Natural killer cell (primary cell): ENCODE measurements around the gene ARID1B. TPM values are rescaled to one million over a fixed set of nuclear protein-coding genes. Genes with fewer than 3 reads are reported as not detected.
"Not testable (repeated sequence)": the region's sequence is repeated elsewhere in the genome, so short reads cannot be mapped to it uniquely, and the experiment has no call there.

Source experiments
- ATAC-seq, 3 donors: fragments of 150-1000 bp in 2 of 3; fragments of 200-7000 bp in 1 of 3; cut with Tn5 transposase; 1 replicate in 1 of 3; 2 replicates in 2 of 3; pipeline ENCODE4 v1.10.0; 2021; ENCODE audit warnings: mild to moderate bottlenecking in 2 of 3, moderate library complexity in 2 of 3
- DNase-seq, 2 donors: peaks; one replicate each; pipeline versions ENCODE4 v3.0.0 to v3.0.0-alpha.2; 2013 to 2021; ENCODE audit warnings: mixed read lengths in 1 of 2
- H3K27ac ChIP-seq: one replicate; pipeline ENCODE4 v1.5.1; 2013; ENCODE audit warnings: mild to moderate bottlenecking, low read length
- H3K27me3 ChIP-seq: one replicate; pipeline ENCODE4 v1.6.1; 2013; ENCODE audit warnings: low read length; ENCODE audit not compliant: control insufficient read depth, insufficient read depth
- H3K36me3 ChIP-seq: one replicate; pipeline ENCODE4 v1.6.1; 2013; ENCODE audit warnings: low read length; ENCODE audit not compliant: control insufficient read depth, insufficient read depth
- H3K4me1 ChIP-seq: one replicate; pipeline ENCODE4 v1.6.1; 2013; ENCODE audit warnings: low read length; ENCODE audit not compliant: control insufficient read depth, insufficient read depth
- H3K4me3 ChIP-seq: one replicate; pipeline ENCODE4 v1.5.1; 2013; ENCODE audit warnings: low read length
- H3K9me3 ChIP-seq: one replicate; pipeline ENCODE4 v1.6.1; 2013; ENCODE audit warnings: low read length; ENCODE audit not compliant: control insufficient read depth, insufficient read depth
- H3K27ac Mint-ChIP-seq, 2 donors: one replicate each; pipeline ENCODE4 v1.8.0; 2022; ENCODE audit warnings: mild to moderate bottlenecking in 2 of 2, mixed read lengths in 2 of 2, moderate library complexity in 1 of 2
- H3K27me3 Mint-ChIP-seq, 2 donors: one replicate each; pipeline ENCODE4 v1.8.0; 2022; ENCODE audit warnings: low read depth in 2 of 2, mixed read lengths in 2 of 2
- H3K36me3 Mint-ChIP-seq: one replicate; pipeline ENCODE4 v1.8.0; 2022; ENCODE audit warnings: mixed read lengths
- H3K4me1 Mint-ChIP-seq, 2 donors: one replicate each; pipeline ENCODE4 v1.8.0; 2022; ENCODE audit warnings: mixed read lengths in 2 of 2
- H3K4me3 Mint-ChIP-seq: one replicate; pipeline ENCODE4 v1.8.0; 2022; ENCODE audit warnings: mild to moderate bottlenecking, moderate library complexity, mixed read lengths
- H3K9me3 Mint-ChIP-seq, 2 donors: one replicate each; pipeline ENCODE4 v1.8.0; 2022; ENCODE audit warnings: mixed read lengths in 2 of 2
- CTCF ChIP-seq: fragments of 200-600 bp; IDR thresholded peaks from one replicate; pipeline ENCODE4 v1.8.0; 2022; ENCODE audit warnings: antibody characterized with exemption
- WGBS: methylation state at CpG from one replicate; pipeline ENCODE4 v1.1.7; 2013; ENCODE audit warnings: missing lambda C conversion rate; ENCODE audit not compliant: insufficient coverage; 5-methylcytosine and 5-hydroxymethylcytosine counted together
- intact Hi-C: fragments of 100-400 bp; cut with micrococcal nuclease; formaldehyde crosslinking; loops from one replicate; pipeline ENCODE4 v1.14.2; 2022
- total RNA-seq, 4 donors: library from RNA; stranded (reverse); fragments of 120-200 nt in 1 of 4; gene quantifications; one replicate each; pipeline versions ENCODE4 v1.2.3 to v1.2.4, GENCODE V29; 2013 to 2022

The ARID1B gene
- total RNA-seq, 3 donors from 2014 or later (not counting 1 experiment from before 2014, with no cell fraction given), result 180 to 201 (median 189) TPM

- no peak for TF ChIP-seq CTCF
- H3K27ac Mint-ChIP-seq, result no peak overlapping the region
- Histone ChIP-seq H3K27me3 (no peaks in the 10 kb centered on the region), H3K27ac (no peak overlapping the region), H3K36me3 (peaks cover 2% of the 10 kb centered on the region), H3K9me3 (no peaks in the 10 kb centered on the region), H3K4me3 (no peak overlapping the region), H3K4me1 (peaks cover 4% of the 10 kb centered on the region)
- DNase-seq (no peak), ATAC-seq (no peak)
- intact Hi-C loops, result no loop called here
- no peaks in the 10 kb centered on the region for H3K36me3 Mint-ChIP-seq
- H3K27me3 Mint-ChIP-seq, result no peaks in the 10 kb centered on the region
- WGBS, result 94% methylated on average over 2 of the region's 2 CpGs
- H3K4me3 Mint-ChIP-seq, result no peak overlapping the region
- H3K4me1 Mint-ChIP-seq, result peaks cover 26 to 31% of the 10 kb centered on the region in 2 donors
- no peaks in the 10 kb centered on the region for H3K9me3 Mint-ChIP-seq
These were observed 258.4 kb downstream of the ARID1B start for GRCh38 chr6:157035546-157035945.

- peaks cover 22 to 27% of the 10 kb centered on the region in 2 donors for H3K4me1 Mint-ChIP-seq
These were observed 259.1 kb downstream of the ARID1B start for GRCh38 chr6:157036245-157036711.

GRCh38 chr6:157037165-157037564, 260.0 kb downstream of the ARID1B start:
- H3K27ac Mint-ChIP-seq, result no peak overlapping the region
- H3K9me3 ChIP-seq, result no peaks in the 10 kb centered on the region
- DNase-seq (no peak), ATAC-seq (no peak)
- H3K9me3 Mint-ChIP-seq, result no peaks in the 10 kb centered on the region
- no peaks in the 10 kb centered on the region for H3K27me3 ChIP-seq
- H3K4me1 ChIP-seq, result peaks cover 4% of the 10 kb centered on the region
- 90% methylated on average over 8 of the region's 8 CpGs for WGBS
- no peaks in the 10 kb centered on the region for H3K36me3 Mint-ChIP-seq
- intact Hi-C loops, result no loop called here
- no peak overlapping the region for H3K4me3 ChIP-seq
- no peak overlapping the region for H3K27ac ChIP-seq
- no peak for TF ChIP-seq CTCF
- peaks cover 5% of the 10 kb centered on the region for H3K36me3 ChIP-seq
- H3K4me3 Mint-ChIP-seq, result no peak overlapping the region
- H3K27me3 Mint-ChIP-seq, result no peaks in the 10 kb centered on the region
- peaks cover 27 to 29% of the 10 kb centered on the region in 2 donors for H3K4me1 Mint-ChIP-seq

More at GRCh38 chr6:157036245-157036711, 259.1 kb downstream of the ARID1B start:
- DNase-seq (no peak), ATAC-seq (no peak)
- H3K4me3 ChIP-seq, result no peak overlapping the region
- no peak for TF ChIP-seq CTCF
- H3K27me3 Mint-ChIP-seq, result no peaks in the 10 kb centered on the region
- intact Hi-C loops, result no loop called here
- peaks cover 2% of the 10 kb centered on the region for H3K36me3 ChIP-seq
- H3K27ac Mint-ChIP-seq, result no peak overlapping the region
- H3K27me3 ChIP-seq, result no peaks in the 10 kb centered on the region
- H3K4me3 Mint-ChIP-seq, result no peak overlapping the region
- no peak overlapping the region for H3K27ac ChIP-seq
- H3K36me3 Mint-ChIP-seq, result no peaks in the 10 kb centered on the region
- peaks cover 4% of the 10 kb centered on the region for H3K4me1 ChIP-seq
- WGBS, result 85% methylated on average over 5 of the region's 5 CpGs
- H3K9me3 Mint-ChIP-seq, result no peaks in the 10 kb centered on the region
- H3K9me3 ChIP-seq, result no peaks in the 10 kb centered on the region

GRCh38 chr6:157038610-157039009, 261.4 kb downstream of the ARID1B start:
- Histone ChIP-seq H3K27me3 (no peaks in the 10 kb centered on the region), H3K27ac (no peak overlapping the region), H3K9me3 (no peaks in the 10 kb centered on the region), H3K36me3 (peaks cover 5% of the 10 kb centered on the region), H3K4me3 (no peak overlapping the region), H3K4me1 (peaks cover 4% of the 10 kb centered on the region)
- H3K36me3 Mint-ChIP-seq, result no peaks in the 10 kb centered on the region
- no peak for ATAC-seq
- no peak overlapping the region for H3K4me3 Mint-ChIP-seq
- peaks cover 28 to 31% of the 10 kb centered on the region in 2 donors for H3K4me1 Mint-ChIP-seq
- no peak for TF ChIP-seq CTCF
- H3K27me3 Mint-ChIP-seq, result no peaks in the 10 kb centered on the region
- no peak for DNase-seq
- intact Hi-C loops, result no loop called here
- no peak overlapping the region for H3K27ac Mint-ChIP-seq
- WGBS, result 95% methylated on average over 7 of the region's 7 CpGs
- no peaks in the 10 kb centered on the region for H3K9me3 Mint-ChIP-seq

GRCh38 chr6:157039639-157040038, 262.5 kb downstream of the ARID1B start:
- H3K27ac Mint-ChIP-seq, H3K4me3 Mint-ChIP-seq, DNase-seq, H3K27me3 ChIP-seq, H3K9me3 ChIP-seq, ATAC-seq, intact Hi-C loops, H3K36me3 ChIP-seq, H3K4me3 ChIP-seq, H3K9me3 Mint-ChIP-seq, H3K4me1 ChIP-seq, H3K27ac ChIP-seq, H3K36me3 Mint-ChIP-seq, H3K27me3 Mint-ChIP-seq: not testable (repeated sequence)
- H3K4me1 Mint-ChIP-seq, result peaks cover 20 to 23% of the 10 kb centered on the region in 2 donors
- WGBS, result 100% methylated on average over 4 of the region's 4 CpGs
